RWPE1 (cell line): ENCODE data around the gene NEU2.

Experiments used
- CTCF ChIA-PET: fragments of 350-600 bp; sonication (Branson Sonifier 250); formaldehyde crosslinking; extraction: SDS; loops from one replicate; lab custom pipeline; 2021; lab: Yijun Ruan, JAX
- POLR2A ChIA-PET: fragments of 400-600 bp; formaldehyde crosslinking; extraction: SDS; loops from one replicate; lab custom pipeline; 2020; ENCODE audit warnings: antibody characterized with exemption; ENCODE audit not compliant: low non-redundant PET; lab: Yijun Ruan, JAX
- DNase-seq: peaks from one replicate; pipeline ENCODE4 v3.0.0; 2012; ENCODE audit warnings: low spot score
- H3K27ac ChIP-seq: fragments of 450-650 bp; 2 replicates; pipeline ENCODE4 v1.5.1; 2017
- TF ChIP-seq, protein P1 (sequence below): fragments of 450-650 bp; conservative IDR thresholded peaks from 2 replicates; pipeline ENCODE4 v1.5.1; 2017; ENCODE audit warnings: low read depth, mild to moderate bottlenecking

NEU2 gene

DNA sequence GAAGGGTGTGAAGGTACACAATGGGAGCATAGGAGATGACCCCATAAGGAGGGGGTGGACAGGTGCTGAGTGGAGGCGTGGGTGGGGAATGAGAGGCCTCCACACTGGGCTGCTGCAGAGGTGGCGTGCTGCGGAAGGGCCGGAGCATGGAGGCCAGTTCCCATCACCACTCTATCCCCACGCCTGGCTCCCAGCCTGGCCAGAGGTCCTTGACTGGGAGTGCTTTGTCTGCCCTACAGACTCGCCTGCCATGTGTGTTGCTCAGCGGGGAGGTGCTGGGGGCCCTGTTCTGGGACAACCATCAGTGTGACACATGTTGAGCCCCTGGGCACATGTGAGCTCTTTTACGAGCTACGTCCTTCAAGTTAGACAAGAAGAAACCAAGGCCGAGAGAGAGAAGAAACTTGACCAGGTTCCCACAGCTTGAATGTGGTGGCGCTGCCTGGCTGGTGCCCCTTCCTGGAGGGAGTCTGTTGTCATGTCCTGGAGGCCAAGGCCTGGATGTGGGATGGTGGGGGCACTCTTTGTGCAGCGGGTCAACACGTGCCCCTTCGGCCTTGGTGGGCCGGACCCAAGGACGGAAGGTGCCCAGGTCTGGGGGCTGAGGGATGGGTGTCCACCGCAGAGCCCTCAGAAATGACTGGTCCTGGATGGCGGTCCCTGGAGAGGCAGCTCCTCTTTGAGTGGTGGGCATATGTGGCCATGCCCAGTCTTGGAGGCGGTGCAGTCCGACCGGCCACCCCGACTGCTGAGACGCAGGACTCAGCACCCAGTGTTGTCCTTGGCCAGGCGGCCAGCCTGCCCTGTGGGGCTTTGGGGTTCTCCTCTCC, 26.5 kb downstream of the NEU2 start:
- CTCF ChIA-PET = interaction anchor here (0.5 to 0.7 kb wide), 2 partner anchors 28 to 117 kb away, joined by 3 read pairs; no protein-coding TSS in a partner anchor
- no peak overlapping the region for H3K27ac ChIP-seq
- POLR2A ChIA-PET = no interaction called here
- TF ChIP-seq, protein P1, sequence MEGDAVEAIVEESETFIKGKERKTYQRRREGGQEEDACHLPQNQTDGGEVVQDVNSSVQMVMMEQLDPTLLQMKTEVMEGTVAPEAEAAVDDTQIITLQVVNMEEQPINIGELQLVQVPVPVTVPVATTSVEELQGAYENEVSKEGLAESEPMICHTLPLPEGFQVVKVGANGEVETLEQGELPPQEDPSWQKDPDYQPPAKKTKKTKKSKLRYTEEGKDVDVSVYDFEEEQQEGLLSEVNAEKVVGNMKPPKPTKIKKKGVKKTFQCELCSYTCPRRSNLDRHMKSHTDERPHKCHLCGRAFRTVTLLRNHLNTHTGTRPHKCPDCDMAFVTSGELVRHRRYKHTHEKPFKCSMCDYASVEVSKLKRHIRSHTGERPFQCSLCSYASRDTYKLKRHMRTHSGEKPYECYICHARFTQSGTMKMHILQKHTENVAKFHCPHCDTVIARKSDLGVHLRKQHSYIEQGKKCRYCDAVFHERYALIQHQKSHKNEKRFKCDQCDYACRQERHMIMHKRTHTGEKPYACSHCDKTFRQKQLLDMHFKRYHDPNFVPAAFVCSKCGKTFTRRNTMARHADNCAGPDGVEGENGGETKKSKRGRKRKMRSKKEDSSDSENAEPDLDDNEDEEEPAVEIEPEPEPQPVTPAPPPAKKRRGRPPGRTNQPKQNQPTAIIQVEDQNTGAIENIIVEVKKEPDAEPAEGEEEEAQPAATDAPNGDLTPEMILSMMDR = no peak
- no peak for DNase-seq

DNA sequence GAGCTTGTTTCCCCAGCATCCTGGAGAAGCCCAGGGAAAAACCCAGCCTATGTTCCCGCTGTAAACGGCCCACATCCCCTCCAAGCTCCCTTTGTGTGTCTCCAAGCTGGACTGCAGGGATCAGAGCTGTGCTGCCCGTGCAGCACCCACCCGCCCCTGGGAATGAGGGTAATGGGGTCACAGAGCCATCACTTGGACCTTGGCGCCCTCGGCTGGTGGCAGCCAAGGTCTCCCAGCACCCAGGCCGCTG, 27.0 kb downstream of the NEU2 start:
- TF ChIP-seq, protein P1 = no peak
- CTCF ChIA-PET = interaction anchor here (0.7 kb wide), 3 partner anchors 20 to 185 kb away, joined by 3 to 4 read pairs (median 3); no protein-coding TSS in a partner anchor
- POLR2A ChIA-PET = no interaction called here
- DNase-seq = no peak
- H3K27ac ChIP-seq = no peak overlapping the region

DNA sequence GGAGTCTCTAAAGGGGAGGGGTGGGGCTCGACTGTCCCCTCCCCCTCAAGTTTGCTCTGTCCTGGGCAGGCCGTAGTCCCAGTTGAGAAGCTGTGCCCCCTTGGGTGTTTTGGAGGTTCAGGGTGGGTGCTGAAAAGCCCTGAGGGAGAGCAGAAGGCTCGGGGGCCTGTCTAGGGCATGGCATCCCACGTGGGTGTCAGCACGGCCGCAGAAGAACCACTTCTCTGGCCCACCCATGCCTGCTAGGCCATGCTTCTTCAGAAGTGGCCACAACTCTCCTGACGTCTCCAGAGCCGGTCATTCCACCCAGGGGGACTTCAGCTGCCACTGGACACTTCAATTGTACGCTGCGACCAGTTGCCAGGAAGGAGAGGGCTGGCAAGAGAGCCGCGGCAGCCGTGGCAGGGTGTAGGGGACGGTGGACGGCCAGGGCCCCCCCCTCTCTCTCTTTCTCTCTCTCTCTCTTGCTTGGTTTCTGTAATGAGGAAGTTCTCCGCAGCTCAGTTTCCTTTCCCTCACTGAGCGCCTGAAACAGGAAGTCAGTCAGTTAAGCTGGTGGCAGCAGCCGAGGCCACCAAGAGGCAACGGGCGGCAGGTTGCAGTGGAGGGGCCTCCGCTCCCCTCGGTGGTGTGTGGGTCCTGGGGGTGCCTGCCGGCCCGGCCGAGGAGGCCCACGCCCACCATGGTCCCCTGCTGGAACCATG, 27.5 kb downstream of the NEU2 start, which contains the start of gene INPP5D:
INPP5D (plus strand) TSS at position 546 of the 704 bp plus-strand sequence; CDS start at position 683, 137 bp downstream.
- no peak for DNase-seq
- CTCF ChIA-PET = interaction anchor here (0.7 to 0.8 kb wide), 4 partner anchors 20 to 191 kb away, joined by 3 to 4 read pairs (median 3); partner anchors contain the start of gene ATG16L1
- no peak within 1 kb of the TSS for H3K27ac ChIP-seq
- POLR2A ChIA-PET = no interaction called here
- TF ChIP-seq, protein P1 = no peak

DNA sequence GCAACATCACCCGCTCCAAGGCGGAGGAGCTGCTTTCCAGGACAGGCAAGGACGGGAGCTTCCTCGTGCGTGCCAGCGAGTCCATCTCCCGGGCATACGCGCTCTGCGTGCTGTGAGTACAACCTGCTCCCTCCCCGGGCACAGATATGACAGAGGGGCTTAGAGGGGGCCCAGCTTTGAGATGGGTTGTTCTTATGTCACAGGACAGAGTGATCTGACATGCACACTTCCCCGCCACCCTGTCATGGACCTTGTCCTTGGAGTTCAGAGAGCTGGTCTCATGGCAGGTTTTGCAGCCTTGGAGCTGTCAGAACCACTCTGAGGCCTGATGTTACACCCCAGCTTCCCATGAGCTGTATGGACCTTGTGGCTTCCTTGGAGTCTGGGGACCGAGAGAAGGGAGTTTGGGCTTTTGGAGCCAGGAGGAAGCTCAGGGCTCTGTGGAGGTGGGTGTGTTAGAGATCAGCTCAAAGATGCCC, 28.1 kb downstream of the NEU2 start:
- ChIA-PET CTCF (interaction anchor here (0.8 kb wide), 1 partner anchor 191 kb away, joined by 3 read pairs; the partner anchor contains the start of gene ATG16L1), POLR2A (no interaction called here)
- no peak overlapping the region for H3K27ac ChIP-seq
- DNase-seq = no peak
- TF ChIP-seq, protein P1 = no peak

DNA sequence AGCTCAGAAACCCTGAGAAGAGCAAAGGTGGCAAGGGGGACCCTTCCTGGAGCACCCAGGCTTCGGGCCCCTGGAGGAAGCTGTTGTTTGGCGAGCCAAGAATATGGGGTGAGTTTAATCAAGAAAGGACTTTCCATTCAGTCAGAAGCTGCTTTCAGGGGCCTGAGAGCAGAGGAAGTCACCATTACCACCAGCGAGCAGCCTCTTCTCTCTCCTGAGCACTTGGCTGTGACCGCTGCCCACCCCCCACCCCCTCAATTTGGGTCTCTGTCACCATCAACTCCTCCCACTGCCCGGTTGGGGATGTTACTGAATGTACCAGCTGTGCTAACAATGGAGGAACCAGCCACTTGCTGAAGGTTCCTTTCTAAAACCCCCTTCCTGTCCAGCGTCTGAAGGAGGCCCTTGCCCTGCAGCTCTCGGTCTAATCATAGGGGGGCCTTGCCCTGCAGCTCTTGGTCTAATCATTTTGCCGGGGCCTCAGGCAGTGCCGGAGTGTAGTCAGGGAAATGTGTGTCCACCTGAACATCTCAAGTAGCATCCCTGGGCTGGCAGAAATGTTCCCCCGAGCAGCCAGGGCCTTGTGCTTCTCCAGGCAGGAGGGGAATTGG, 28.6 kb downstream of the NEU2 start:
- TF ChIP-seq, protein P1 = no peak
- ChIA-PET CTCF (interaction anchor here (1.2 kb wide), 1 partner anchor 190 kb away, joined by 3 read pairs; the partner anchor contains the start of gene ATG16L1), POLR2A (no interaction called here)
- no peak overlapping the region for H3K27ac ChIP-seq
- no peak for DNase-seq
